GM12864 (cell line): ENCODE measurements around the gene ZBED1.

Experiments
- DNase-seq: peaks from one replicate; pipeline ENCODE4 v3.0.0-alpha.2; 2011; ENCODE audit warnings: low read depth
- H3K4me3 ChIP-seq: 2 replicates; pipeline ENCODE4 v1.5.1; 2011; ENCODE audit warnings: mild to moderate bottlenecking, low read depth, low read length, control low read depth
- TF ChIP-seq, protein P1 (sequence below): IDR thresholded peaks from 2 replicates; pipeline ENCODE4 v1.5.1; 2011; ENCODE audit warnings: low read depth, mild to moderate bottlenecking, moderate library complexity, low read length, control low read depth, inconsistent platforms; ENCODE audit errors: missing control alignments

Gene ZBED1

DNA sequence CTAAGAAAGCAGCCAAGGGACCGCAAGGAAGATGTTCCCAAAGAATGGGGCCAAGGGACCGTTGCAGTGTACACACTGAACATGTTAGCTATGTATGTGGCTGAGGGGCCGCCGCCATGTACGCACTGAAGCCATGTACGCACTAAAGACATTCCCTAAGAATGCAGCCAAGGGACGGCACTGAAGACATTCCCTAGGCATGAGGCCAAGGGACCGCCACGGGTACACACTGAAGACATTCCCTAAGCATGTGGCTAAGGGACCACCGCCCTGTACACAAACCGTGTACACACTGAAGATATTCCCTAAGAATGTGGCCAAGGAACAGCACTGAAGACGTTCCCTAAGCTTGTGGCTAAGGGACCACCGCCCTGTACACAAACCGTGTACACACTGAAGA lies 54.0 kb downstream of the ZBED1 start:
- TF ChIP-seq, protein P1, sequence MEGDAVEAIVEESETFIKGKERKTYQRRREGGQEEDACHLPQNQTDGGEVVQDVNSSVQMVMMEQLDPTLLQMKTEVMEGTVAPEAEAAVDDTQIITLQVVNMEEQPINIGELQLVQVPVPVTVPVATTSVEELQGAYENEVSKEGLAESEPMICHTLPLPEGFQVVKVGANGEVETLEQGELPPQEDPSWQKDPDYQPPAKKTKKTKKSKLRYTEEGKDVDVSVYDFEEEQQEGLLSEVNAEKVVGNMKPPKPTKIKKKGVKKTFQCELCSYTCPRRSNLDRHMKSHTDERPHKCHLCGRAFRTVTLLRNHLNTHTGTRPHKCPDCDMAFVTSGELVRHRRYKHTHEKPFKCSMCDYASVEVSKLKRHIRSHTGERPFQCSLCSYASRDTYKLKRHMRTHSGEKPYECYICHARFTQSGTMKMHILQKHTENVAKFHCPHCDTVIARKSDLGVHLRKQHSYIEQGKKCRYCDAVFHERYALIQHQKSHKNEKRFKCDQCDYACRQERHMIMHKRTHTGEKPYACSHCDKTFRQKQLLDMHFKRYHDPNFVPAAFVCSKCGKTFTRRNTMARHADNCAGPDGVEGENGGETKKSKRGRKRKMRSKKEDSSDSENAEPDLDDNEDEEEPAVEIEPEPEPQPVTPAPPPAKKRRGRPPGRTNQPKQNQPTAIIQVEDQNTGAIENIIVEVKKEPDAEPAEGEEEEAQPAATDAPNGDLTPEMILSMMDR: no peak
- H3K4me3 ChIP-seq: no peak overlapping the region
- DNase-seq: no peak

DNA sequence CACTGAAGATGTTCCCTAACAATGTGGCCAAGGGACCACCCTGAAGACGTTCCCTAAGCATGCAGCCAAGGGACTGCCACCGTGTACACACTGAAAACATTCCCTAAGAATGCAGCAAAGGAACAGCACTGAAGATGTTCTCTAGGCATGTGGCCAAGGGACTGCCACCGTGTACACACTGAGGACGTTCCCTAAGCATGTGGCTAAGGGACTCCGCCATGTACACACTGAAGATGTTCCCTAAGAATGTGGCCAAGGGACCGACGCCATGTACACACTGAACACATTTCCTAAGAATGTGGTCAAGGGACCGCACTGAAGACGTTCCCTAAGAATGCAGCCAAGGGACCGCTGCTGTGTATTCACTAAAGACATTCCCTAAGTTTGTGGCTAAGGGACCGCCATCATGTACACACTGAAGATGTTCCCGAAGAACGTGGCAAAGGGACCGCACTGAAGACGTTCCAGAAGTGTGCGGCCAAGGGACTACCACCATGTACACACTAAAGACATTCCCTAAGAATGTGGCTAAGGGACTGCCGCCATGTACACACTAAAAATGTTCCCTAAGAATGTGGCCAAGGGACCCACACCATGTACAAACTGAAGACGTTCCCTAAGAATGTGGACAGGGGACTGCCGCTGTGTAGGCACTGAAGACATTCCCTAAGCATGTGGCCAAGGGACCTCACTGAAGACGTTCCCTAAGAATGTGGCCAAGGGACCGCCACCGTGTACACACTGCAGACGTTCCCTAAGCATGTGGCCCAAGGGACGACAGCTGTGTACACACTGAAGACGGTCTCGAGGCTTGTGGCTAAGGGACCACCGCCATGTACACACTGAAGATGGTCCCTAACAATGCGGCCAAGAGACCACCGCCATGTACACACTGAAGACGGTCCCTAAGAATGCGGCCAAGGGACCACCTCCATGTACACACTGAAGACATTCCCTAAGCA lies 54.8 kb downstream of the ZBED1 start:
- no peak overlapping the region for H3K4me3 ChIP-seq
- TF ChIP-seq, protein P1: no peak
- DNase-seq: no peak

DNA sequence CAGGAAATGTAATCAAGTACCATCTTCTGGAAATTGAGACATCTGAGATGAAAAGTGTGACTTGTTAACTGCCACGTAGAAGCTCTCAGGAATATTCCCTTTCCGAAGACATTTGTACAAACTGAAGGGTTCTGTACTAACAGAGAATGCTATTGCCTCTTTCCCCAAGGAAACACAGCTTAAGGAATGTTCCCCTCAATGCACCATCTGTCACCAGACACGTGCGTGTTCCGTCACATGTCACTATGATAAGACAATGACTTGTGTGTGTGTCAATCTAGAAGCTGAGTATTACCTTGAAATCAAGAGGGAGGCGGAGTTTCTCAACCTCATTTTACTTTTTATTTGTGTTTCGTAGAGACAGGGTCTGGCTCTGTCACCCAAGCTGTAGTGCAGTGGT lies 58.1 kb downstream of the ZBED1 start:
- TF ChIP-seq, protein P1: no peak
- H3K4me3 ChIP-seq: no peak overlapping the region
- no peak for DNase-seq

DNA sequence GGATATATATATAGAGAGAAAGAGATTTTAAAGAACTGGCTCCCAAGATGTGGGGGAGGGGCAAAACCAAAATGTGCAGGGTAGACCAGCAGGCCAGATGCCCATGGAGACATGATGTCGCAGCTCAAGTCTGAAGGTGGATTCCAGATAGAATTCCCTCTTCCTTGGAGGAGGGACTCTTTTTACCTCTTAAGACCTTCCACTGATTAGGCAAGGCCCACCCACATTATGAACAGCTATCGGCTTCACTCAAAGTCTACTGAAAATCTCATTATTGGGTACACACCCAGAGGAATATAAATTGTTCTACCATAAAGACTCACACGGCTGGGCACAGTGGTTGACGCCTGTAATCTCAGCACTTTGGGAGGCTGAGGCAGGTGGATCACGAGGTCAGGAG lies 59.3 kb downstream of the ZBED1 start:
- H3K4me3 ChIP-seq: no peak overlapping the region
- no peak for DNase-seq
- TF ChIP-seq, protein P1: no peak

DNA sequence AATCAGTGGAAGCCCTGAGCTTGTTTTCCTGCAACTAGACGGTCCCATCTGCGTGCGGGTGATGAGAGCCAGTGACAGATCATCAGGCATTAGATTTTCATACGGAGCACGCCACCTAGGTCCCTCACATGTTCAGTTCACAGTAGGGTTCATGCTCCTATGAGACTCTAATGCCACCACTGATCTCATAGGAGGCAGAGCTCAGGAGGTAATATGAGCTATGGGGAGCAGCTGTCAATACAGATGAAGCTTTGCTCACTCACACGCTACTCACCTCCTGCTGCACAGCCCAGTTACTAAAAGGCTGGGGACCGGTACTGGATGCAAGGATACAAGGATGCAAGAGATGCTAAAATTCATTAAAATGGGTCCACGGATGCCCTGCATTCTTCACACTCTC lies 61.2 kb downstream of the ZBED1 start:
- DNase-seq: no peak
- H3K4me3 ChIP-seq: no peak overlapping the region
- TF ChIP-seq, protein P1: no peak
